Duodenal mucosa (tissue), 2 donors: ENCODE data around the gene KRT78.

ENCODE experiments used
- H3K27ac ChIP-seq: one replicate; pipeline ENCODE4 v1.7.0; 2013; ENCODE audit warnings: low read depth, low read length
- H3K27me3 ChIP-seq, 2 donors: one replicate each; pipeline ENCODE4 v1.7.0; 2013; ENCODE audit warnings: low read length in 2 of 2, control low read depth in 1 of 2; ENCODE audit not compliant: insufficient read depth in 2 of 2, control insufficient read depth in 1 of 2
- H3K36me3 ChIP-seq, 2 donors: one replicate each; pipeline ENCODE4 v1.7.0; 2013; ENCODE audit warnings: low read length in 2 of 2, control low read depth in 1 of 2; ENCODE audit not compliant: insufficient read depth in 2 of 2, control insufficient read depth in 1 of 2
- H3K4me1 ChIP-seq, 2 donors: one replicate each; pipeline ENCODE4 v1.7.0; 2013; ENCODE audit warnings: low read length in 2 of 2, control low read depth in 1 of 2; ENCODE audit not compliant: insufficient read depth in 2 of 2, control insufficient read depth in 1 of 2
- H3K4me3 ChIP-seq, 2 donors: one replicate each; pipeline ENCODE4 v1.7.0; 2013; ENCODE audit warnings: low read length in 2 of 2, low read depth in 1 of 2
- H3K9ac ChIP-seq, 2 donors: one replicate each; pipeline ENCODE4 v1.7.0; 2013; ENCODE audit warnings: low read length in 2 of 2, low read depth in 1 of 2
- H3K9me3 ChIP-seq, 2 donors: one replicate each; pipeline ENCODE4 v1.7.0; 2013; ENCODE audit warnings: low read length in 2 of 2, control low read depth in 1 of 2; ENCODE audit not compliant: control insufficient read depth in 1 of 2

KRT78 gene

GRCh38 chr12:52879394-52880351 is 30.9 kb upstream of the KRT78 start:
- Histone ChIP-seq H3K4me1 (peaks cover 23 to 49% of the 10 kb centered on the region in 2 donors), H3K4me3 (peak overlapping the region; percentile 58 to 67), H3K27me3 (no peaks in the 10 kb centered on the region), H3K27ac (no peak overlapping the region), H3K36me3 (no peaks in the 10 kb centered on the region), H3K9ac (peak overlapping the region; percentile 2 to 69), H3K9me3 (no peaks in the 10 kb centered on the region)

- no peak overlapping the region for H3K27ac ChIP-seq
- no peaks in the 10 kb centered on the region for H3K27me3 ChIP-seq
- no peaks in the 10 kb centered on the region for H3K36me3 ChIP-seq
- H3K4me1 ChIP-seq: peaks cover 24 to 55% of the 10 kb centered on the region in 2 donors
- H3K9me3 ChIP-seq: no peaks in the 10 kb centered on the region
- H3K4me3 ChIP-seq: peak overlapping the region; percentile 58 to 67
- peak overlapping the region; percentile 2 to 69 for H3K9ac ChIP-seq
These were observed 30.0 kb upstream of the KRT78 start for GRCh38 chr12:52878507-52879393.

GRCh38 chr12:52877242-52877641 is 28.4 kb upstream of the KRT78 start:
- Histone ChIP-seq H3K9ac (peak overlapping the region in 1 of 2 donors; percentile 12), H3K27ac (no peak overlapping the region), H3K4me1 (peaks cover 39 to 70% of the 10 kb centered on the region in 2 donors), H3K4me3 (no peak overlapping the region), H3K9me3 (no peaks in the 10 kb centered on the region), H3K27me3 (no peaks in the 10 kb centered on the region), H3K36me3 (no peaks in the 10 kb centered on the region)

- Histone ChIP-seq H3K4me3 (no peak overlapping the region), H3K9ac (peak overlapping the region in 1 of 2 donors; percentile 9), H3K36me3 (no peaks in the 10 kb centered on the region), H3K4me1 (peaks cover 47 to 79% of the 10 kb centered on the region in 2 donors), H3K9me3 (no peaks in the 10 kb centered on the region), H3K27ac (no peak overlapping the region), H3K27me3 (no peaks in the 10 kb centered on the region)
These were observed 27.6 kb upstream of the KRT78 start for GRCh38 chr12:52876372-52876771.

GRCh38 chr12:52874573-52875435 is 26.0 kb upstream of the KRT78 start:
- peak overlapping the region; percentile 36 to 66 for H3K9ac ChIP-seq
- H3K27me3 ChIP-seq: no peaks in the 10 kb centered on the region
- no peaks in the 10 kb centered on the region for H3K9me3 ChIP-seq
- H3K36me3 ChIP-seq: no peaks in the 10 kb centered on the region
- peak overlapping the region; percentile 60 to 61 for H3K4me3 ChIP-seq
- peaks cover 59 to 86% of the 10 kb centered on the region in 2 donors for H3K4me1 ChIP-seq
- H3K27ac ChIP-seq: peak overlapping the region; percentile 65

- H3K4me3 ChIP-seq: peak overlapping the region; percentile 61 to 63
- peaks cover 59 to 80% of the 10 kb centered on the region in 2 donors for H3K4me1 ChIP-seq
- H3K27me3 ChIP-seq: no peaks in the 10 kb centered on the region
- no peaks in the 10 kb centered on the region for H3K9me3 ChIP-seq
- H3K36me3 ChIP-seq: no peaks in the 10 kb centered on the region
- H3K27ac ChIP-seq: peak overlapping the region; percentile 67
- H3K9ac ChIP-seq: peak overlapping the region; percentile 71 to 79
These were observed 25.2 kb upstream of the KRT78 start for GRCh38 chr12:52873832-52874572.

GRCh38 chr12:52873513-52873831 is 24.7 kb upstream of the KRT78 start:
- Histone ChIP-seq H3K27me3 (no peaks in the 10 kb centered on the region), H3K36me3 (no peaks in the 10 kb centered on the region), H3K9me3 (no peaks in the 10 kb centered on the region), H3K4me3 (peak overlapping the region; percentile 57 to 63), H3K27ac (peak overlapping the region; percentile 67), H3K9ac (peak overlapping the region; percentile 71 to 79), H3K4me1 (peaks cover 59 to 75% of the 10 kb centered on the region in 2 donors)

- H3K9ac ChIP-seq: peak overlapping the region; percentile 71 to 79
- H3K27me3 ChIP-seq: no peaks in the 10 kb centered on the region
- H3K36me3 ChIP-seq: no peaks in the 10 kb centered on the region
- no peaks in the 10 kb centered on the region for H3K9me3 ChIP-seq
- no peak overlapping the region for H3K4me3 ChIP-seq
- H3K4me1 ChIP-seq: peaks cover 59 to 73% of the 10 kb centered on the region in 2 donors
- H3K27ac ChIP-seq: no peak overlapping the region
These were observed 24.0 kb upstream of the KRT78 start for GRCh38 chr12:52872644-52873389.
